A172 (cell line): ENCODE data around the gene SELENBP1. TPM values are rescaled to one million over a fixed set of nuclear protein-coding genes. Genes with fewer than 3 reads are reported as not detected.
"Not testable (repeated sequence)": the region's sequence is repeated elsewhere in the genome, so short reads cannot be mapped to it uniquely, and the experiment has no call there.

Experiments used
- DNase-seq: peaks from one replicate; pipeline ENCODE4 v3.0.0-alpha.2; 2015; ENCODE audit warnings: low spot score
- total RNA-seq: library from RNA; depleted of rRNA; stranded (reverse); fragments of >200 nt; shearing (Covaris generic); gene quantifications from 2 replicates; pipeline ENCODE4 v1.2.3, GENCODE V29; 2014; rRNA removed

SELENBP1 gene
- 0.22 and 0.41 TPM in 2 replicates for total RNA-seq

DNA sequence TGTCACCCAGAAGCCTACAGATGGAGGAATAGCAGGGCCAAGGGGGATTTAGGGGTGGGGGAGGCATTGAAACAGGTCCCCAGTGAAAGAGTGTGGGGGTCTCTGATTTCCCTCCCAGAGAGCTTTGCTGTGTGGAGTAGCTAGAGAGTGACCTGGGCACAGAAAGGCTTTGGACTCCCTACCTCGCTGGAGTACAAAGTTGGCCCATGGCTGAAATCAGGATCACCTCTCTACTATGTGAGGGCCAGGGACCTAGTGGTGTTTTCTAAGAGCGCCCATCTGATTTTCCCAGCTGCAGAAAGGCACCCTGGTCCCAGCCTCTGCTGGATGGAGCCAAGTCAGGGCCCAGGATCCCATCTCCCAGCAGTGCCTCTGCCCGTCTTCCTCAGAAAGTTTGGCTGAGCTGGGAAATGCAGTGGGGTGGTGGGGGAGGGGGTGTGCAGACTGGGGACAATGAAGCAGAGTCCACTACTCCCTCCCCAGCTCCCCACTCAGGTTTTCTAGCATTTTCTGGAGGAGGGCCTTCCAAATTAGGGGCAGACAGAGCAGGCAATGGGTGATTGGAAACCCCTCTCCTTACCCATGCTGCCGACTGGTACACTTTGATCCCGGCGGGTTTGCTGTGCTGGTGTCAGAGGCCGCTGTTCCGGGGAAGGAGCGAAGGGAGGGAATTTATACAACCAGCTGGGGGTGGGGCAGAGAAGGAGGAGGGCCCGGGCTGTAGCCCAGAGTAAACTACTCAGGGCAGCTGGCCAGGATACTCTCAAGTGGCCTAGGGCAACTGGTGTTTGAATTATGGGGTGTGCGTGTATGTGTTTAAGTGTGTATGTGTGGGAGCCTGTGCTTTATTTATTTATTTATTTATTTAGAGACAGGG lies at the start of gene SELENBP1:
TSS of gene SELENBP1 (minus strand) at position 648 of the 877 bp plus-strand sequence. CDS start at position 584, 64 bp downstream.
- DNase-seq, result no peak

DNA sequence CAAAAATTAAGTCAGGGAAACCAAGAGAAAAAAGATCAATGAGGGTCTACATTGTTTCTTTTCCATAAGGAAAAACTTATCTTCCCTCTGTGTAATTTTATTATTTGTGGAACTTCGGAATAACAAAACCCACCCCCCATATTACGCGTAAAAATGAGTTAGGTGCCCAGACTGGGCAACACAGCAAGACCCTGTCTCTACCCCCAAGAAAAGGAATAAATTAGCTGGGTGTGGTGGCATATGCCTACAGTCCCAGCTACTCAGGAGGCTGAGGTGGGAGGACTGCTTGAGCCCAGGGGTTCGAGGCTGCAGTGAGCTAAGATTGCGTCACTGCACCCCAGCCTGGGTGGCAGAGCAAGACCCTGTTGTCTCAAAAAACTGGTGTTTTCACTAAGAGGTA lies 47.3 kb upstream of the SELENBP1 start:
- DNase-seq, result no peak

DNA sequence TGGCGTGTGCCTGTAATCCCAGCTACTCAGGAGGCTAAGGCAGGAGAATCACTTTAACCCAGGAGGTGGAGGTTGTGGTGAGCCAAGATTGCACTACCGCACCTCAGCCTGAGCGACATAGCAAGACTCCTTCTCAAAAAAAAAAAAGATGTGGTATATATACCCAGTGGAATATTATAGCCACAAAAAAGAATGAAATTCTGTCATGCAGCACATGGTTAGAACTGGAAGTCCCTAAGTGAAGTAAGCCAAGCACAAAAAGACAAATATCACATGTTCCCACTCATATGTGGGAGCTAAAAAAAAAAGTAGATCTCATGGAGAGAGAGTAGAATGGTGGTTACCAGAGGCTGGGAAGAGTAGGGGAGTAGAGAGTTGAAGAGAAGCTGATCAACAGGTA lies 45.6 kb upstream of the SELENBP1 start:
- DNase-seq, result no peak

DNA sequence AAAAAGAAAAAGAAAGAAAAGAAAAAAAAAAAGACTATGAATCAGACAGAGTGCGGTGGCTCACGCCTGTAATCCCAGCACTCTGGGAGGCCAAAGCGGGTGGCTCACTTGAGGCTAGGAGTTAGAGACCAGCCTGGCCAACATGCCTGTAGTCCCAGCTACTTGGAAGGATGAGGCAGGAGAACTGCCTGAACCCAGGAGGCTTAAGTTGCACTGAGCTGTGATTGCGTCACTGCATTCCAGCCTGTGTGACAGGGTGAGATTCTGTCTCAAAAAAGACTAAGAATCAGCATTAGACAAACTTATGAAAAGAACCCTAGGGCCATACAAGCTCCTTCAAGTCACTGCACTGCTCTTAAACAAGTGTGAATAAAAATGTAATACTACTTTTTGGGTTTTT lies 43.7 kb upstream of the SELENBP1 start:
- no peak for DNase-seq

DNA sequence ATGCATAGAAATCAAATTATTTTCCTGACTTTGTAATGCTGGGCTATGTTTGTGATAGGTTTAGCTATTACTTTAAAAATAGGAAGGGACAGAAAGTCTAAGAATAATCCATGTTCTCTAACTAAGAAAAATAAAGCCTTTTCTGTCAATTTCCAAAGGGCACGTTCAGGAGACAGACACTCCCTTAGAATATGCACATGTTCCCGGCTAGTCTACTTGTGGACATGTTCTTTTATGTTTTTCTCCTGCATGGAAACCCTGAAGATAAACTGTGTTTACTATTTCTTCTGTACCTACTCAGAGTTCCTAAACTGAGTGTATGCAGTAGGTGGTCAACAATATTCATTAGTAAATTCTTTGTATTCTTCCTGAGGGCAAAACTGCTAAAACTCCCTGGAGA lies 39.4 kb upstream of the SELENBP1 start:
- DNase-seq, result no peak

DNA sequence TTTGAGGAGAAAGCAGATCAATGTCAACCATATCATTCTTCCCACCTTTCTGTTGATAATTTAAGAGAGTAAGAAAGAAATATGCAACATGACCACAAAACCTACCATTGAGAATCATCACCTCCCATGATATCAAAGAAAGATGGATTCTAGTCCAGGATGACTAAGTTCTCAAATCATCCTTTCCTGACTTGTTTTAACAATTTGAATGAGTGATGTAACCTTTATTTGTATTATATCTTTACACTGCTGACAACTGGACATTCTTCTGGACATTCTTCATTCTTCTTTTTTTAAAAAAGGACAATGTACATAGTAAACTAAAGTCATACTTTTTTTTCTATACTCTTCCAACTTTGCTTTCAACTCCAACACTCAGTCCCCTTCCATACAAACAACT lies 36.4 kb upstream of the SELENBP1 start:
- no peak for DNase-seq

DNA sequence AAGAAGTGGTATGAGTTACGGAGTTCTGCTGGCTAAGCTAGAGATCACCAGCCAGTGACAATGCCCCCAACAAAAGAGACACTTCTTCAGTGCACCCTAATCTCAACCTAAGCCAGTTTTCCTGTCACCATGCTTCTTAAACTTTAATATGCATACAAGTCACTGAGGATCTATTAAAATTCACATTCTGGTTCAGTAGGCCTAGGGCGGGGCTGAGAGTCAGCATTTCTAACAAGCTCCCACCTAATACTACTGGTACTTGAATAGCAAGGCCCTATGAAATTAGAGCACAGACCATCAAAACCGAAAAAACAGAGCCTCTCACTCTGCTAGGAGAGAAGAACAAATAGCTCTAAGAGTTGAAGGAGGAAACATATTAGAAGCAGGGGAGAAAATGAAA lies 34.8 kb upstream of the SELENBP1 start:
- DNase-seq, result no peak

DNA sequence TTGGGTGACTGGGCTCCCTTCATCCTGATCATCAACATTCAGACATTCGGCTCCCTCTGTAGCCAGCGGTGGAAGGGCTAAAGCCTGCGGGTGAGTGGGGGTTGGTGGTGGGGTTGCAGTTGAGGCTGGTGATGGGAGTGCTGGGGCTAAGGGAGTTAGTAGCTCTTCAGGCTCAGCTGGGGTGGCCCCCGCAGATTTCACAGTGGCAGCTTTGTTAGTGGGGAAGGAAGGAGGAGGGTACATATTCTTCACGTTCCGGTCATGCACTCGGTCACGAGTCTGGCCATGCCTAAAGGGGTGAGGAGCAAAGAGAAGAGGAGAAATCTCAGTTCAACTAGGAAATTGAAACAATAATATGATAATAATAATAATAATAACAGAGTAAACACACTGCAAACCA lies 33.7 kb upstream of the SELENBP1 start:
- no peak for DNase-seq

DNA sequence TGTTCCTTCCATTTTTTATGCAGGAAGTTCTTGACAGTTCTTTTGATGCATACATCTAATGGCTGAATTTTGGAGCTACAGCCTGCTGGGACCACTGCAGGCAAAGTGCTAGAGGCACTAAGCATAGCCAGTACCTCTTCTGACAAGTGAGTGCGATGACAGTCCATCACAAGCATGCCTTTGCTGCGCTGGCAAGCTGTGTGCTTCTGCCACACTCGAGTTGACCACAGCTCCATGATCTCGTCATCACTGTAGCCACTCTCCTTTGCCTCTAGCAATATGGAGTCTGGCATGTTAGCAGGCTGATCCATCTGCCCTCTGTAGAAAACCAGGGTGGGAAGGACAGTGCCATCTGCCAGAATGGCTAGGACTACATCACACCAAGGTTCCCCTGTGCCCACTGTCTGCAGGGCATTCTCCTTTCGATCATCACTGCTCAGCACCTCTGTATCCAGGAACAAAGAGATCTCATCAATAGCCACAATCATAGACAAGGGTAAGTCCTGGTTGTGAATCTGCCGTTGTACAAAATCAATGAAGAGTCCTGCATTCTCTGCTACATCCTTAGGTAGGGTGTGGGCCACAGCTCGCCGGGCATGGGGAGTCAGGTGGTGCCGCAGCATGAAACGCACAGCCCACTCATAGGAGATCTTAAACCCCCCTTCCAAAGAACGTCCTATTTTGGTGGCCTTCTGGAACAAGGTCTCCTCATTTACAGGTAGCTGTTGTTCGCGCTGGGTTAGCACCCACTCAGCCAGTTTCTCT lies 32.9 kb upstream of the SELENBP1 start:
- no peak for DNase-seq

DNA sequence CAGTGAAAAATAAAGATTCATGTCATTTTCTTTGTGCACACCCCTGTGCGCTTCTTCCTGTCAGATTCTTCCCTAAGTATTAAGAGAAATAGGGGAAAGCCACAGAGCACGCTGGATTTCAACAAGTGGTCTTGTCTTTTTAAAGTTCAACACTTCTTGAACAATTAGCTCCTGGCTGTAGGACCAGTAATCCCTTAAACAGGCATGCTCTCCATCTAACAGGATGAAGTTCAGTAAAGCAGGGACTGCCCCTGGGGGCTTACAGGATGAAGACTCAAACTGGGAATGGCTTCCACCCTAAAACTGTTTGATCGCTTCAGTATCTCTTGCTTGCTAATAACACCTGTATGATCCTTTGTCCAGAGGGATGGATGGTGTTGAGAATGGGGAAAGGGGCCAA lies 31.1 kb upstream of the SELENBP1 start:
- no peak for DNase-seq

DNA sequence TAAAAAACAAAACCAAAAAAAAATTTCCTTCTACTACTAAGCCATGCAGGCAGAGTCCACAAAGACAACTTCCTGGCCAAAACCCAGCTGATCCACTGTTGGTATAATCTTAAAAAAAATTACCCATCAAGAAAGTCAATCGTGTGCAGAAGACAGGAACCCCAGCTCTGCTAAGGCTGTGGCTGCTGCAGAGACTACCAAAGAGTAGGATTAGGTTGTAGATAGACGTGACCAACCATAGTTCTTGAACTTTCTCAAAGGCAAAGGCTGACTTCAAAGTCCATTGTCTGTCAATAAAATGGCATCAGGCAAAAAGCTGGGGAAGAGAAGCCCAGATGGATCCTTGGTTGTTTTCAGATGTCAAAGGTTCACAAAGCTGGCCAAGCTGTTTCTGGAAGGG lies 30.3 kb upstream of the SELENBP1 start:
- no peak for DNase-seq

DNA sequence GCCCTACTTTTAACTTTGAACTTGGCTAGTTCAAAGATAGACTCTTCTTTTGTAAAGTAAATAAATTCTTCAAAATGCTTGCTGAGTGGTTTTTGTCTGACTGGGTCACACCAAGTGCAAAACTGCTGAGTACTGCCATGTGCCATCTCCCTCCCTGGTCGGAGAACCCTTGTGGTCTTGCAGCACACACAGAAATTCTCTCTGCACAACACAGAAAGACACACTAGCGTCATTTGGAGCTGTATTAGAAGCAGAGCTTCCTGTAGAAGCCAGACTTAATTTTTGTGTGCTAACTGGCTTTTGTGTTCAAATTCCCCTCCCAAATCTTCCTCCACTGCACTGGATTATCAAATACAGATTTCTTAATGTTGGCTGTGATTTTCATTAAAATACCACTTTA lies 29.4 kb upstream of the SELENBP1 start:
- no peak for DNase-seq

DNA sequence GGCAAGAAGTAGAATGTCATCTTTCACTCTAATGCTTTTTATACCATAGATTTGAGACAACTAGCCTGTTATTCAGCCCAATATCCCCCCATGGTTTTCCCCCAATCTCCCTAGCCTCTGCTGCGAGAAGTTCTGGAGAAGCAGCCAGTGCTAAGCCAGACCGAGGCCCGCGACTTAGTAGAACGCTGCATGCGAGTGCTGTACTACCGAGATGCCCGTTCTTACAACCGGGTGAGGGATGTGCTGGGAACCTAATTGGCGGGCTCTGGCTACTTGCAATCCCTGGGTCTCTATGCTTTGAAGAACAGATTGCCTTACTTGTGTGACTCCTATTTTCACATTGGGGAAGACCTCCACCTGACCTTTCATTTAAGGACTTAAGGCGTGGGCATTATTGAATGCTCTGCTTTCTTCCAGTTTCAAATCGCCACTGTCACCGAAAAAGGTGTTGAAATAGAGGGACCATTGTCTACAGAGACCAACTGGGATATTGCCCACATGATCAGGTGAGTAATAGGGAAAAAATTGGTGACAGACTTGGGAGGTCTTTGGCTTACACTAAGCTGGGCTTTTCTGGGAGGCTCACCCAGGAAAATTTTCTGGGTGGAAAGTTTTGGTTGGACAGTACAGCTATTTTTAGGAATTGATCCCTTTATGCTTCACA lies 28.8 kb upstream of the SELENBP1 start:
- DNase-seq, result peak; percentile 47

DNA sequence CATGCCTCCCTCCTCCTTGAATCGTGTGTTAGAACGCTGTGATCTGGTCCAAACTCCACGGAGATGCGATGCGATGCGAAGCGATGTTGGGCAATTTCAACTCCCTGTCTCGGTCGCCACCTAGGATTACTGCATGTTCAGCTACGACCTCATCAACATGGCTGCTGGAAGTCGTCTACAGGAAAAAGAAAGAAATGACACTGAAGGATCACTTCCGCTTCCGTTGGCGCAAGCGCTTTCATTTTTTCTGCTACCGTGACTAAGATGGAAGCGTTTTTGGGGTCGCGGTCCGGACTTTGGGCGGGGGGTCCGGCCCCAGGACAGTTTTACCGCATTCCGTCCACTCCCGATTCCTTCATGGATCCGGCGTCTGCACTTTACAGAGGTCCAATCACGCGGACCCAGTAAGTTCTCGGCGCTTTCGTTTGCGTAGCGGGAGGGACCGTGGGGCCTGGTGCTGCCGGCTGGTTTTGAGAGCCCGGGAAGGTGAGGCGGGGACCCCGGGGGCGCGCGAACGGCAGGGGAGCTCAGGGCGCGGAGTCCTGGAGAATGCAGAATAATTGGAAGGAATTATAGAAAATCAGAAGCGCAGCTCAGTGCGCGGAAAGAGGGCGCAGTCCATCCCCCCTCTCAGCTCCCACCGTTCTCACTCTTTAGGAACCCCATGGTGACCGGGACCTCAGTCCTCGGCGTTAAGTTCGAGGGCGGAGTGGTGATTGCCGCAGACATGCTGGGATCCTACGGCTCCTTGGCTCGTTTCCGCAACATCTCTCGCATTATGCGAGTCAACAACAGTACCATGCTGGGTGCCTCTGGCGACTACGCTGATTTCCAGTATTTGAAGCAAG lies 27.0 kb upstream of the SELENBP1 start, which contains the start of gene PSMB4:
TSS of gene PSMB4 (plus strand) at position 250 of the 848 bp plus-strand sequence. CDS start at position 265, 15 bp downstream.
- DNase-seq, result peak; percentile 98

DNA sequence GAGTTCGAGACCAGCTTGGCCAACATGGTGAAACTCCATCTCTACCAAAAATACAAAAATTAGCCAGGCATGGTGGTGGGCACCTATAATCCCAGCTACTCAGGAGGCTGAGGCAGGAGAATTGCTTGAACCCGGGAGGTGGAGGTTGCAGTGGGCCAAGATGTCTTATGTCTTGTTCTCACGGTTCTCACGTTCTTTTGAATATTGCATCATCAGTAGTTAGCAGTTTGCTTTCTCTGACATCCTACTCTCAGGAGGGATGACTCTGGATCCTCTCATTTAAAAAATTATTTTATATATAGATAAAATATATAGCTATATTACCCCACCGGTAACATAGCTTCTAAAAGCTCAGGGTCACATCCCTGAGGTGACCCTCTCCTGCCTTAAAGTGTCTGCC lies 23.8 kb upstream of the SELENBP1 start:
- DNase-seq, result not testable (repeated sequence)

DNA sequence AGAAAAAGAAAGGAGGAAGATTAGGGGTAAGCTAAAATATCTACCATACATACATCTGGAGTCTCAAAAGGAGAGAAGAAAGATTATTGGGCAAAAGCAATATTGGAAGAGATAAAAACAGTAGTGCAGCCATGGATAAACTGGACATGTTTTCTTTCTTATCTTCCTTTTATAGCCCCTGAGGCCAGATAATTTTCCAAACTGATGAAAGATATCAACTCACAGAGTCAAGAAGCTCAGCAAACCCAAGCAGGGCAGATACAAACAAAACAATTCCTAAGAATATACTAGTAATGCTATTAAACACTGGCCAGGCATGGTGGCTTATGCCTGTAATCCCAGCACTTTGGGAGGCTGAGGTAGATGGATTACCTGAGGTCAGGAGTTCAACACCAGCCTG lies 21.1 kb upstream of the SELENBP1 start:
- DNase-seq, result no peak

DNA sequence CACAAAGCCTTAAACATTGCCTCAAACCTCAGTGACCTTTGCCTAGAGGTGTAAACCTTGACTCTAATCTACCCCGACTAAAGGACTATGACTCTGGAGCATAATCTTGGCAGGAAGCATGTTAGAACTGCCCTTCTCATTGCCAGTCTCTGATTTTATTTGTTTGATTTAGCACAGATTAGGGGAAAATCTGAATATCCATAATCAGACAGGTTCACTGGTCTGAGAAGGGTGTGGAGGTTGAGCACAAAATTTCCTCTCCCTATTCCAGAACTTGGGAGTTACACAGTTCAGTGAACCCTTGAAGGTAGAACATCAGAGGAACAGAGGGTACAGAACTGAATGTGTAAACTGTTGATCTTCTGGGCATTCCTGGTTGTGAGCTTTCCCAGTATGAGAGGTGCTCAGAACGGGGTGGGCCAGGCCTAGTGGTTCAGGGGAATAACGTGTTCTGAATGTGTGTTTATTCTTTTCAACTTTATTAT lies 18.6 kb upstream of the SELENBP1 start:
- no peak for DNase-seq

DNA sequence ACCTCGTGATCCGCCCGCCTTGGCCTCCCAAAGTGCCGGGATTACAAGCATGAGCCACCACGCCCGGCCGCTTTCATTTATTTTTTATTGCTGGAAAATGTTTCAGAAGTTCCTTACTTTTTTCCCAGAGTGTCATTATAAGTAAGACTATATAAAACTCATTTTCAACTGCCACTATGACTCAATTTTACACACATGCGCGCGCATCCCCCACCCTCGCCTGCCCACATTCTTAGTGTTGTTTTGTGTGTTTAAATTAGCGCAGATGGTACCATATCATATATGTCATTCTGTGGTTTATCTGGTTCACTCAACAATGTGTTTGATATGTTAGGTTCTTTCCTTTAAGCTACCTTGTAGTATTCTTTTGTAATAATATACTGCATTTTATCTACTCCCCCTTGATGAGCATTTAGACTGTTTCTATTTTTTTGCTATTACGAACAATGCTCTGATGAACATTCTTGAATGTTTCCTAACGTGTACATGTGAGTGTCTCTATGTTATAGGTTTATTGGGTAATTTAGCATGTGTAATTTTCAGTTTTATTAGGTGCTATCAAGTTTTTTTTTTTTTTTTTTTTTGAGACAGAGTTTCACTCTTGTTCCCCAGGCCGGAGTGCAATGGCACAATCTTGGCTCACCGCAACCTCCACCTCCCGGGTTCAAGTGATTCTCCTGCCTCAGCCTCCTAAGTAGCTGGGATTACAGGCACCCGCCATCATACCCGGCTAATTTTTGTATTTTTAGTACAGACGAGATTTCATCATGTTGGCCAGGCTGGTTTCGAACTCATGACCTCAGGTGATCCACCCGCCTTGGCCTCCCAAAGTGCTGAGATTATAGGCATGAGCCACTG lies 17.9 kb upstream of the SELENBP1 start:
- not testable (repeated sequence) for DNase-seq

DNA sequence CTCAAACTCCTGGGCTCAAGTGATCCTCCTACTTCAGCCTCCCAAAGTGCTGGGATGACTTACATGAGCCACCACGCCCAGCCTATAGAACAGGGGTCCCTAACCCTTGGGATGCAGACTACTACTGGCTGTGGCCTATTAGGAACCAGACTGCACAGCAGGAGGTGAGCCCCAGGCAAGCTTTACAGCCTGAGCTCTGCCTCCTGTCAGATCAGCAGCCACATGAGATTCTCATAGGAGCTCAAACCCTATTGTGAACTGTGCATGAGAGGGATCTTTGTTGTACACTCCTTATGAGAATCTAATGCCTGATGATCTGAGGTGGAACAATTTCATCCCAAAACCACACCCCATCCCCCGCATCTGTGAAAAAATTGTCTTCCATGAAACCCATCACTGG lies 13.5 kb upstream of the SELENBP1 start:
- DNase-seq, result no peak

DNA sequence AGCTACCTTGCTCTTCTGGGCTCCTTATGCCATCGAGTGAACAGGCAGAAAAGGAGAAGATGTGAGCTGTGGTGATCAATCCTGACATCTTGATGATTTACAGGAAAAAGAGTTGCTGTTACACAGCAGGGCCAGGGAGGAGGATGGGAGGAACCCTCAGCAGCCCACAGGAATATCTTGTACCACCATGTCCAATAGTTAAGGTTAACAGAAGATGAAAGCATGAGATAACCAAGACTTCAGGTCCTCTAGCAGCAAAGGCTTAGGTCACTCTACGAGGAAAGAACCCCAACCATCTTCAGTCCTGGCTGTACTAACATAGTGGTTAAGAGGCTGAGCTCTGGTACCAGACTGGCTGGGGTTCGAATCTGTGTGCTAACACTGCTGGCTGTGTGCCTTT lies 12.1 kb upstream of the SELENBP1 start:
- DNase-seq, result no peak
